ENCODE measurements around the gene UNC13D.

- TF ChIP-seq POLR2AphosphoS5 (IDR thresholded peaks at IDR 0.05; ENCODE audit: low read depth, low read length) (no peak), POLR2A (IDR thresholded peaks at IDR 0.05; ENCODE audit: low read depth, low read length) (no peak), SPI1 (IDR thresholded peaks at IDR 0.05; ENCODE audit: low read depth, low read length) (no peak)
These were observed 32.2 kb upstream of the UNC13D start for GRCh38 chr17:75876190-75876937.
